ENCODE data around the gene ZBTB20.

DNA sequence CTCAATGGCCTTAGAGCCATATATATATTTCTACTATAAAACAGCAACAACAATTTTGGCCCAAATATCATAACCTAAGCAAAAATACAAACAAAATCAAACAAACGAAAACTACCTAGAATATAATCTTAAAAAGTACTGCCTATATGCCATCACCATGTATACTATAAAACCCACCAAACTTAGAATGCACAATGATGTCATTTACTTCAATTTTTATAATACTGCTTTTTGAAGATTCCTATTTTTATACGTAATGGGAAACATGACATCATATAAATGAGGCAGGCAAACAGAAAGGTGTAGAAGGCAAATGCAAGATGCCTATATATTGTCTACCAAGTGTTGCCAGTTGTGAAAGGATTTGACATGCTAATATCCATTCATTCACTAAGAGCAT, 550.9 kb downstream of the ZBTB20 start:
- no peak for TF ChIP-seq CHD1 (IDR thresholded peaks at IDR 0.05; ENCODE audit: low read depth, low read length)
- TF ChIP-seq POLR2A (IDR thresholded peaks at IDR 0.05; ENCODE audit: low read depth, low read length) = no peak
- TF ChIP-seq MXI1 (IDR thresholded peaks at IDR 0.05; ENCODE audit: borderline replicate concordance, low read depth, low read length) = no peak
- TF ChIP-seq RAD21 (IDR thresholded peaks at IDR 0.05; ENCODE audit: low read length) = no peak
- no peak for TF ChIP-seq CEBPB (IDR thresholded peaks at IDR 0.05; ENCODE audit: low read depth, low read length)
- TF ChIP-seq CTCF (conservative IDR thresholded peaks at IDR 0.05; ENCODE audit: low read depth, low read length) = no peak
- no peak for TF ChIP-seq MAFK (IDR thresholded peaks at IDR 0.05; ENCODE audit: low read depth, low read length)

All from IMR-90 (cell line).